LNCaP clone FGC (cell line): ENCODE data around the gene MYH10.

Experiments used
- DNase-seq: peaks from one replicate; pipeline ENCODE4 v3.0.0-alpha.2; 2011; ENCODE audit warnings: low read depth
- H3K4me3 ChIP-seq: 2 replicates; pipeline ENCODE4 v1.5.1; 2011; ENCODE audit warnings: mild to moderate bottlenecking, low read depth, low read length, control low read depth
- CTCF ChIP-seq: IDR thresholded peaks from 2 replicates; pipeline ENCODE4 v1.5.1; 2012; ENCODE audit warnings: mild to moderate bottlenecking; ENCODE audit not compliant: control insufficient read depth, insufficient read depth; ENCODE audit errors: extremely low read depth

The MYH10 gene

GRCh38 chr17:8462564-8462963 lies 168.0 kb downstream of the MYH10 start:
- no peak overlapping the region for H3K4me3 ChIP-seq
- TF ChIP-seq CTCF = no peak
- no peak for DNase-seq

- TF ChIP-seq CTCF = no peak
- H3K4me3 ChIP-seq = no peak overlapping the region
- DNase-seq = no peak
Observed at GRCh38 chr17:8459831-8460230, 170.7 kb downstream of the MYH10 start.

- DNase-seq = no peak
- TF ChIP-seq CTCF = no peak
- H3K4me3 ChIP-seq = no peak overlapping the region
Observed at GRCh38 chr17:8459107-8459506, 171.4 kb downstream of the MYH10 start.

- DNase-seq = no peak
- no peak overlapping the region for H3K4me3 ChIP-seq
- TF ChIP-seq CTCF = no peak
Observed at GRCh38 chr17:8458128-8458527, 172.4 kb downstream of the MYH10 start.

GRCh38 chr17:8455665-8456209 lies 174.8 kb downstream of the MYH10 start:
- no peak overlapping the region for H3K4me3 ChIP-seq
- no peak for DNase-seq
- no peak for TF ChIP-seq CTCF

- H3K4me3 ChIP-seq = no peak overlapping the region
- DNase-seq = no peak
- no peak for TF ChIP-seq CTCF
Observed at GRCh38 chr17:8453326-8453725, 177.2 kb downstream of the MYH10 start.

- no peak for DNase-seq
- TF ChIP-seq CTCF = no peak
- no peak overlapping the region for H3K4me3 ChIP-seq
Observed at GRCh38 chr17:8451933-8452614, 178.5 kb downstream of the MYH10 start.
